ENCODE results near the gene CASP4.
"Not testable (repeated sequence)": the region's sequence is repeated elsewhere in the genome, so short reads cannot be mapped to it uniquely, and the experiment has no call there.

Gene CASP4

GRCh38 chr11:104956528-104956927, 11.8 kb downstream of the CASP4 start:
- DNase-seq (ENCODE audit: low read depth): no peak

DNA sequence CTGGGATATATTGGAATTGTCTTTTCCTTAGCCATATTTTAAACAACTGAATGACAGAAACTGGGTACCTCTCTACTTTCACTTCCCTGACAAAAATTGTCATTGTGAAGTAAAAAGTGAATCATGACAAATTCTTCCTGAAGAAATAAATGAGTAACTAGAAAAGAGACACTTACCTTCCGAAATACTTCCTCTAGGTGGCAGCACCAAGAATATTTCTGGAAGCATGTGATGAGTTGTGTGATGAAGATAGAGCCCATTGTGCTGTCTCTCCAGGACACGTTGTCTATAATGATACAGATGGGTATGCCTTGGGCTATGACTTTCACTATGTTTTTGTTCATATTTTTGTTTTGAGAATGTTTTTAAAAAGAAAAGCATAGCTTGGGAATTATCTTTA, 21.5 kb downstream of the CASP4 start:
- DNase-seq (ENCODE audit: low read depth): peak; percentile 28

- DNase-seq (ENCODE audit: low read depth): no peak
Observed at GRCh38 chr11:104944076-104944475, 24.3 kb downstream of the CASP4 start.

DNA sequence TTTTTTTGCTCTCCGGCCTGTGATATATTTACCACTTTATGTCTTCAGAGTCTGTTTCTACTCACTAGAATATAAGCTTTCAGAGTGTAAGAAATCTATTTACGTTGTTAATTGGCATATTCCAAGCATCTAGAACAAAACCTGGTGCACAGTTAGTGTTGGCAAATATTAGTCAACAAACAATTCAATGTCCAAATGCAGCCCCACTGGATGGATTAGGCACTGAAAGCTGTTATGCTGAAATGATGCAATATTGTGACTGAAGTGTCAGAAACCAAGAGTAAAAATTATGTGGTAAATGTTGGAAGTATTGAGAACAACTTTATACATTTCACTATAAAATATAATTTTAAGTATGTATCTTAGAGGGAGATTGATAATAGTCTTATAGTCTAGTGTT, 24.8 kb downstream of the CASP4 start:
- DNase-seq (ENCODE audit: low read depth): no peak

GRCh38 chr11:104934594-104934993, 33.8 kb downstream of the CASP4 start:
- no peak for DNase-seq (ENCODE audit: low read depth)

DNA sequence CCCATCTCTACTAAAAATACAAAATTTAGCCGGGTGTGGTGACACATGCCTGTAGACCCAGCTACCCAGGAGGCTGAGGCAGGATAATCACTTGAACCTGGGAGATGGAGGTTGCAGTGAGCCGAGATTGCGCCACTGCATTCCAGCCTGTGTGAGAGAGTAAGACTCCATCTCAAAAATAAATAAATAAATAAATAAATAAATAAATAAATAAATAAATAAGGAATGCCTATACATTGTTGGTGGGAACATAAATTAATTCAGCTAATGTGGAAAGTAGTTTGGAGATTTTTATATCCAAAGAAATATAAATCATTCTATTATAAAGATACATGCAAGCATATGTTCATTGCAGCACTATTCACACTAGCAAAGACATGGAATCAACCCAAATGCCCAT, 34.3 kb downstream of the CASP4 start:
- not testable (repeated sequence) for DNase-seq (ENCODE audit: low read depth)

- no peak for DNase-seq (ENCODE audit: low read depth)
Observed at GRCh38 chr11:104928811-104929210, 39.6 kb downstream of the CASP4 start.

GRCh38 chr11:104926771-104927611, 41.4 kb downstream of the CASP4 start:
- no peak for DNase-seq (ENCODE audit: low read depth)

- no peak for DNase-seq (ENCODE audit: low read depth)
Observed at GRCh38 chr11:104925850-104926249, 42.5 kb downstream of the CASP4 start.

DNA sequence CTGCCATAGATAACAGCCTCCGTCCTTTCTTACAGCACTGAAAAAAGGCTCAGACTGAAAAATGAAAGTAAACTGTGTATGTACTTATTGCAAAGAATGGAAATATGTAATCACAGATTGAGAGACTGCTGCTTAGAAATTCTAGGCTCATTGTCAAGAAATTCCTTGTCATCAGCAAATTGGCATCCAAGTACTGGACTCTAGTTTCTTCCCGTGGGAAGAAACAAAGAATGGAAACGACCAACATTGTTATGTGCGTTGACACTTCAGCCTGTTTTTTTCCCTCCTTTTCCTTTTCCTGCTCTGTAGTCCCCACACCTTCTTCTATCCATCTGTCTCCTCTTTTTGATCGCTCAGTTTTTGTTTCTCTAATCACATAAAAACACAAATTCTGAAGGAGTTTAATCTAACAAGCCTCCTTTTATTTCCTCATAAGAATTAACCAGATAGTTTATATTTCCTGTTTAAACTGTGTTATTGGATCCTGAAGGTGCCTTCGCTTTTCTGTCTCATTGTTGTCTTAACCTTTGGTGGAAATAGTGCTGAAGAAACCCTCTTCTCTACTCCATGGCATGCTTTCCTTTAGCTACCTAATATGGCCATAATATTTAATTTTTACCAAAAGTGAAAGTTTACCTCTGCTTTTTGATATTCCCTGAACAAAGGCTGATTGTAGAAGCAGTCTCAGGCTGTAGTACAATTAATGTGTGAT, 50.1 kb downstream of the CASP4 start:
- DNase-seq (ENCODE audit: low read depth): no peak

- DNase-seq (ENCODE audit: low read depth): no peak
Observed at GRCh38 chr11:104917271-104918112, 50.9 kb downstream of the CASP4 start.

DNA sequence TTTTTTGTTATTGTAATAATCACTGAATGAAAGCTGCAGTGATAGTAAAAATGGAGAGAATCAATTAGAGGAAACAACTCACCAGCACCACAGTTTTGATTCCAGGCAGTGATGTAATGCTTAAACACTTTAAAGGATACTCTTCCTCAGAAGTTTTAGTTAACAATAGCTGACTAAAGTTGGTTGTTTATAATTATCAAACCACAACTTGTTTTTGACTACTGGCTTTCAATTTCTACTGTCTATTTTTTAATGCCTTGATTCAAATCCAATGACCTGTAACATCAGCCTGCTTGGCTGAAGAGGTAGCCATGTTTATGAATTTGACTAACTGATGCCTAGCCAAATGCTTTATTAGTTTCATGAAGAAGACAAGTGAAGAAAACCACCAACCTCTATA, 51.9 kb downstream of the CASP4 start:
- no peak for DNase-seq (ENCODE audit: low read depth)

DNA sequence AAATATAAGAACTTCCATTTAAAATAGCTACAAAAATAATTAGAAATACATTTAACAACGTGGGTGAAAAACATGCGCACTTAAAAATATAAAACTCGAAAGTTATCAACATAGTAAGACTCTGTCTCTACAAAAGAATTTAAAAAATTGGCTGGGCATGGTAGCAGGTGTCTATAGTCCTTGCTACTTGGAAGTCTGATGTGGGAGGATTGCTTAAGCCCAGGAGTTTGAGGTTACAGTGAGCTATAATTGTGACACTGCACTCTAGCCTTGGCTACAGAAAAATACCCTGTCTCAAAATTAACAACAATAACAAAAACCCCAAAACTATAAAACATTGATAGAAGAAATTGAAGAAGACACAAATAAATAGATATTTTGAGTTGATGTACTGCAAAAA, 56.3 kb downstream of the CASP4 start:
- DNase-seq (ENCODE audit: low read depth): no peak

- DNase-seq (ENCODE audit: low read depth): no peak
Observed at GRCh38 chr11:104908186-104908531, 60.2 kb downstream of the CASP4 start.

GRCh38 chr11:104907521-104908185, 60.7 kb downstream of the CASP4 start:
- no peak for DNase-seq (ENCODE audit: low read depth)

- no peak for DNase-seq (ENCODE audit: low read depth)
Observed at GRCh38 chr11:104905271-104905670, 63.1 kb downstream of the CASP4 start.

DNA sequence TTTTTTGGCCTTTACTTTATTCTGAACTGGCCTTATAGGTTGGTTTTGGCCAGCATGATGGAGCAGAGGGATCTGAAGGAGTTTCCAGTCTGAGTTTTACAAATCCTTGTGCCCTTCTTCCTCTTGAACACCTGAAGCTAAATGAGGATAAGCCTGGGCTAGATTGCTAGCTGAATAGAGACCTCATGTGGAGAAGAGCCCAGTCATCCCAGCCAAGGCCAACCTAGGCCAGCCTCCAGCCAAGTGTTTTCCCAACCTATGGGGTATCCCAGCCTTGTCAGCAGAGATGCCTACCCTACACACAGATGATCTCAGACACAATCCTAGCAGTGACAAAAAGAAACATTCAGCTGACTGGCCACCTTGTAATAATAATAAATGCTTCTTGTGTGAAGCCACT, 69.1 kb downstream of the CASP4 start:
- no peak for DNase-seq (ENCODE audit: low read depth)

DNA sequence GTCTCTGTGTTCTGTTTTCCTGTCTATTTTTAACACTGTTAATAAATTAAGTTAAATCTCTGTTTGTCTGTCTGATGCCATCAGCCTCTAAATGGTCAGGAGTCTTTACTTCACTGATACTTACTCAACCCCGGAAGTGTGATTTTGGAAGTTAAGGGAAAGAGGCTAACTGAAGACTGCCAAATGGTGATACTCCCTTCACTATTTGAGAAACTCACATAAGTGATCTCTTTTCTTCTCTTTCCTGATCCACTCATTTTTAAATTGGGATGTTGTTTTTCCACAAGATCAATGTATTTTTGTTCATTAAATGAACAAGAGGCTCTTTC, 69.7 kb downstream of the CASP4 start:
- no peak for DNase-seq (ENCODE audit: low read depth)

GRCh38 chr11:104897891-104898684, 70.3 kb downstream of the CASP4 start, which contains the start of gene CASP12:
CASP12 (minus strand) TSS chr11:104898460.
- DNase-seq (ENCODE audit: low read depth): no peak

GRCh38 chr11:104895634-104896033, 72.7 kb downstream of the CASP4 start:
- DNase-seq (ENCODE audit: low read depth): no peak

- DNase-seq (ENCODE audit: low read depth): no peak
Observed at GRCh38 chr11:104893876-104894275, 74.5 kb downstream of the CASP4 start.

Data from activated T-cell treated with anti-CD3 and anti-CD28 coated beads for 24 hours (primary cell).